PC-3 (cell line): Measurements from ENCODE around the gene MCM7. TPM values are rescaled to one million over a fixed set of nuclear protein-coding genes. Genes with fewer than 3 reads are reported as not detected.

Source experiments
- ATAC-seq: fragments of 200-7000 bp; cut with Tn5 transposase; 2 replicates; pipeline ENCODE4 v1.9.1; 2020; ENCODE audit warnings: mild to moderate bottlenecking, moderate library complexity
- BruUV-seq: library from RNA; stranded (reverse); fragments of 400-500 nt; replicated peaks from 2 replicates; lab custom pipeline; 2021; lab: Mats Ljungman, UMichigan
- CTCF ChIA-PET: fragments of 300-600 bp; sonication (Branson Sonifier 250); formaldehyde crosslinking; loops from one replicate; lab custom pipeline; 2022; ENCODE audit warnings: antibody characterized with exemption; lab: Charles Lee
- POLR2A ChIA-PET: fragments of 300-600 bp; sonication (Branson Sonifier 250); formaldehyde crosslinking; loops from one replicate; lab custom pipeline; 2022; ENCODE audit warnings: antibody characterized with exemption; ENCODE audit not compliant: unreplicated experiment; lab: Charles Lee
- DNase-seq: peaks from one replicate; pipeline ENCODE4 v3.0.0-alpha.2; 2015
- H2AFZ ChIP-seq: fragments of 300-600 bp; sonication (generic); 2 replicates; pipeline ENCODE4 v1.6.0; 2016; ENCODE audit warnings: antibody characterized with exemption, low read length
- H3F3A ChIP-seq: fragments of 300-600 bp; sonication (generic); one replicate; pipeline ENCODE4 v1.6.0; 2017; ENCODE audit warnings: antibody characterized with exemption, low read length, control low read depth, mild to moderate bottlenecking; ENCODE audit not compliant: unreplicated experiment
- H3K27ac ChIP-seq: fragments of 300-600 bp; sonication (generic); 2 replicates; pipeline ENCODE4 v1.5.1; 2016; ENCODE audit warnings: mild to moderate bottlenecking, low read length
- H3K27me3 ChIP-seq: fragments of 300-600 bp; sonication (generic); 2 replicates; pipeline ENCODE4 v1.6.1; 2016; ENCODE audit warnings: low read length, mixed read lengths
- H3K36me3 ChIP-seq: fragments of 300-600 bp; sonication (generic); 2 replicates; pipeline ENCODE4 v1.6.1; 2016; ENCODE audit warnings: low read depth, mixed run types, low read length, mixed read lengths
- H3K4me1 ChIP-seq: fragments of 300-600 bp; sonication (generic); 2 replicates; pipeline ENCODE4 v1.5.1; 2016; ENCODE audit warnings: low read length; ENCODE audit not compliant: insufficient read depth
- H3K4me2 ChIP-seq: fragments of 300-600 bp; sonication (generic); 2 replicates; pipeline ENCODE4 v1.6.0; 2016; ENCODE audit warnings: low read length
- H3K4me3 ChIP-seq: fragments of 300-600 bp; sonication (generic); 2 replicates; pipeline ENCODE4 v1.5.1; 2016; ENCODE audit warnings: mild to moderate bottlenecking, low read length, mixed read lengths
- H3K79me2 ChIP-seq: fragments of 300-600 bp; sonication (generic); 2 replicates; pipeline ENCODE4 v1.6.1; 2017; ENCODE audit warnings: low read length, mixed read lengths
- H3K9ac ChIP-seq: fragments of 300-600 bp; sonication (generic); 2 replicates; pipeline ENCODE4 v1.6.0; 2016; ENCODE audit warnings: mild to moderate bottlenecking, low read length
- H3K9me2 ChIP-seq: fragments of 300-600 bp; sonication (generic); replicated peaks from 2 replicates; pipeline ENCODE4 v1.6.1; 2016; ENCODE audit warnings: mixed run types, low read length, mixed read lengths
- H3K9me3 ChIP-seq: fragments of 300-600 bp; sonication (generic); 2 replicates; pipeline ENCODE4 v1.6.1; 2016; ENCODE audit warnings: low read length, mixed read lengths
- H4K20me1 ChIP-seq: fragments of 300-600 bp; sonication (generic); 2 replicates; pipeline ENCODE4 v1.6.1; 2016; ENCODE audit warnings: low read length, mixed read lengths
- CTCF ChIP-seq: fragments of 300-600 bp; sonication (generic); conservative IDR thresholded peaks from 2 replicates; pipeline ENCODE4 v1.5.1; 2017; ENCODE audit warnings: antibody characterized with exemption, low read depth, mild to moderate bottlenecking, low read length
- EZH2 ChIP-seq: fragments of 300-600 bp; sonication (generic); IDR thresholded peaks from one replicate; pipeline ENCODE4 v1.6.1; 2017; ENCODE audit warnings: antibody characterized with exemption, mild to moderate bottlenecking, low read length; ENCODE audit not compliant: unreplicated experiment
- EZH2phosphoT487 ChIP-seq: fragments of 300-600 bp; sonication (generic); IDR thresholded peaks from 2 replicates; pipeline ENCODE4 v1.6.1; 2018; ENCODE audit warnings: mild to moderate bottlenecking, antibody characterized with exemption, low read length, borderline replicate concordance
- intact Hi-C: fragments of 100-400 bp; cut with micrococcal nuclease; formaldehyde crosslinking; loops from 2 replicates; pipeline ENCODE4 v1.9.0; 2023
- total RNA-seq: library from RNA; depleted of rRNA; stranded (reverse); fragments of >200 nt; gene quantifications from 2 replicates; pipeline ENCODE4 v1.2.3, GENCODE V29; 2014

Gene MCM7
- total RNA-seq, 1 experiment from 2014 or later: 208 TPM

GRCh38 chr7:100087055-100087750 lies 14.0 kb downstream of the MCM7 start:
- DNase-seq (peak; percentile 82), ATAC-seq (peak; percentile 43)
- POLR2A ChIA-PET: interaction anchor here (0.7 kb wide), 1 partner anchor 341 kb away, joined by 10 read pairs; the partner anchor contains the start of gene ZCWPW1
- Histone ChIP-seq H3K4me1 (peaks cover 33% of the 10 kb centered on the region), H4K20me1 (peaks cover 3% of the 10 kb centered on the region; the same call in 1 of the 2 replicates), H3K27me3 (no peaks in the 10 kb centered on the region), H3K79me2 (peaks cover 22% of the 10 kb centered on the region), H3K4me3 (no peak overlapping the region), H3K9me3 (no peaks in the 10 kb centered on the region), H3K9me2 (no peaks in the 10 kb centered on the region), H3K36me3 (peaks cover 9% of the 10 kb centered on the region; the same call in 1 of the 2 replicates), H3K27ac (peak overlapping the region; percentile 25), H3K9ac (no peak overlapping the region), H3F3A (no peaks in the 10 kb centered on the region), H2AFZ (no peak overlapping the region), H3K4me2 (peak overlapping the region; percentile 9; the same call in 1 of the 2 replicates)
- no TSS peak for BruUV-seq
- TF ChIP-seq EZH2: no peak
- no peak for TF ChIP-seq CTCF
- CTCF ChIA-PET: no interaction called here
- intact Hi-C loops: no loop called here

GRCh38 chr7:100085515-100085914 lies 15.7 kb downstream of the MCM7 start:
- H3K9me2 ChIP-seq: no peaks in the 10 kb centered on the region
- peaks cover 36% of the 10 kb centered on the region for H3K4me1 ChIP-seq
- H3K4me2 ChIP-seq: no peak overlapping the region
- H2AFZ ChIP-seq: no peak overlapping the region
- no peaks in the 10 kb centered on the region for H3K27me3 ChIP-seq
- no TSS peak for BruUV-seq
- peaks cover 3% of the 10 kb centered on the region; the same call in 1 of the 2 replicates for H3K36me3 ChIP-seq
- ChIA-PET POLR2A (no interaction called here), CTCF (no interaction called here)
- H4K20me1 ChIP-seq: no peaks in the 10 kb centered on the region
- TF ChIP-seq CTCF (no peak), EZH2 (no peak), EZH2phosphoT487 (no peak)
- no peaks in the 10 kb centered on the region for H3K9me3 ChIP-seq
- no peak overlapping the region for H3K27ac ChIP-seq
- peaks cover 32% of the 10 kb centered on the region for H3K79me2 ChIP-seq
- ATAC-seq (no peak), DNase-seq (no peak)
- no peak overlapping the region for H3K4me3 ChIP-seq
- intact Hi-C loops: no loop called here
- H3K9ac ChIP-seq: no peak overlapping the region
- no peaks in the 10 kb centered on the region for H3F3A ChIP-seq

GRCh38 chr7:100082978-100083377 lies 18.2 kb downstream of the MCM7 start:
- H2AFZ ChIP-seq: no peak overlapping the region
- no TSS peak for BruUV-seq
- H4K20me1 ChIP-seq: 0 out of 2 replicates have a peak, but pooled peaks cover 6% of the 10 kb centered on the region
- no peaks in the 10 kb centered on the region for H3K9me3 ChIP-seq
- H3K79me2 ChIP-seq: peaks cover 36% of the 10 kb centered on the region
- ChIA-PET POLR2A (interaction anchor here (0.6 to 1.1 kb wide), 6 partner anchors 9 to 1204 kb away, joined by 4 to 30 read pairs (median 6); partner anchors contain the start of genes AP4M1 and MCM7), CTCF (interaction anchor here (0.6 kb wide), 1 partner anchor 17 kb away, joined by 6 read pairs; no protein-coding TSS in a partner anchor)
- no peak overlapping the region for H3K27ac ChIP-seq
- H3K4me1 ChIP-seq: peaks cover 27% of the 10 kb centered on the region
- DNase-seq (no peak), ATAC-seq (no peak)
- no peaks in the 10 kb centered on the region for H3F3A ChIP-seq
- no peaks in the 10 kb centered on the region for H3K27me3 ChIP-seq
- no peaks in the 10 kb centered on the region for H3K9me2 ChIP-seq
- H3K4me2 ChIP-seq: peak overlapping the region; percentile 66; the same call in 1 of the 2 replicates
- peaks cover 13% of the 10 kb centered on the region; the same call in 1 of the 2 replicates for H3K36me3 ChIP-seq
- H3K9ac ChIP-seq: no peak overlapping the region
- TF ChIP-seq CTCF (no peak), EZH2phosphoT487 (no peak), EZH2 (no peak)
- intact Hi-C loops: loop anchor here (5.0 kb wide), 2 partner anchors 44 to 676 kb away; partner anchors contain the start of genes BUD31, MBLAC1 and PDAP1
- no peak overlapping the region for H3K4me3 ChIP-seq
